K562 (cell line): Measurements from ENCODE around the gene ANXA4. TPM values are rescaled to one million over a fixed set of nuclear protein-coding genes. Genes with fewer than 3 reads are reported as not detected.
A peak's percentile ranks its signal among the peaks of the same experiment; 100 is the strongest.

ENCODE experiments used
- ATAC-seq: fragments of 200-7000 bp; cut with Tn5 transposase; 3 replicates; pipeline ENCODE4 v1.9.1; 2020; ENCODE audit warnings: moderate library complexity
- BruUV-seq: library from RNA; stranded (reverse); fragments of 400-500 nt; replicated peaks from 2 replicates; lab custom pipeline; 2021; lab: Mats Ljungman, UMichigan
- CTCF ChIA-PET: fragments of 300-600 bp; formaldehyde crosslinking; extraction: SDS; loops from one replicate; lab custom pipeline; 2021; ENCODE audit warnings: low intra/inter-chr PET ratio; lab: Yijun Ruan, JAX
- POLR2A ChIA-PET: fragments of 300-600, 350-650 bp; sonication (Branson Sonifier 250); formaldehyde crosslinking; extraction: SDS; loops from one replicate; lab custom pipeline; 2021; ENCODE audit warnings: antibody characterized with exemption, inconsistent platforms; lab: Yijun Ruan, JAX
- DNase-seq, 4 experiments: peaks; one replicate each; pipeline versions ENCODE4 v3.0.0 to v3.0.0-alpha.2; 2011 to 2018; ENCODE audit warnings: low spot score in 3 of 4, mixed read lengths in 3 of 4; ENCODE audit errors: extremely low read depth in 1 of 4
- FAIRE-seq: peaks from 2 replicates; lab custom pipeline; 2011; peaks lifted over from hg19 to GRCh38; lab: Jason Lieb, UNC
- H2AFZ ChIP-seq: 2 replicates; pipeline ENCODE4 v1.6.0; 2011; ENCODE audit warnings: low read depth, low read length, control low read depth, inconsistent platforms
- H3K27ac ChIP-seq: fragments of 200-600 bp; 3 replicates; pipeline ENCODE4 v1.8.0; 2011; ENCODE audit warnings: low read depth, mild to moderate bottlenecking, control low read depth, inconsistent platforms, low read length, moderate library complexity, mixed read lengths; ENCODE audit errors: extremely low read depth
- H3K27me3 ChIP-seq, 2 experiments: fragments of 300-600 bp in 1 of 2; 2 replicates in 1 of 2; 3 replicates in 1 of 2; pipeline versions ENCODE4 v1.6.0 to v1.8.0; 2011; ENCODE audit warnings: inconsistent platforms in 2 of 2, low read length in 2 of 2, mild to moderate bottlenecking in 1 of 2, mixed read lengths in 1 of 2, moderate library complexity in 1 of 2; ENCODE audit not compliant: control insufficient read depth in 2 of 2, insufficient read depth in 2 of 2
- H3K36me3 ChIP-seq: fragments of 300-600 bp; 3 replicates; pipeline ENCODE4 v1.8.0; 2011; ENCODE audit warnings: mild to moderate bottlenecking, low read length, inconsistent platforms; ENCODE audit not compliant: control insufficient read depth, insufficient read depth
- H3K4me1 ChIP-seq, 2 experiments: fragments of 200-600 bp in 1 of 2; replicated peaks in 1 of 2; 2 replicates in 1 of 2; 3 replicates in 1 of 2; pipeline versions ENCODE4 v1.5.1 to v1.8.0; 2011; ENCODE audit warnings: inconsistent platforms in 2 of 2, low read length in 2 of 2, mild to moderate bottlenecking in 1 of 2, mixed read lengths in 1 of 2, moderate library complexity in 1 of 2; ENCODE audit not compliant: control insufficient read depth in 2 of 2, insufficient read depth in 2 of 2
- H3K4me2 ChIP-seq: 2 replicates; pipeline ENCODE4 v1.6.1; 2011; ENCODE audit warnings: low read length, control low read depth, inconsistent platforms, mixed read lengths; ENCODE audit not compliant: insufficient read depth
- H3K4me3 ChIP-seq: fragments of 200-600 bp; sonication (generic), shearing (Covaris generic); 2 replicates; pipeline ENCODE4 v1.5.1; 2016; ENCODE audit warnings: control low read depth, inconsistent platforms
- H3K79me2 ChIP-seq: fragments of 200-600 bp; 3 replicates; pipeline ENCODE4 v1.8.0; 2011; ENCODE audit warnings: low read length, inconsistent platforms; ENCODE audit not compliant: control insufficient read depth, insufficient read depth
- H3K9ac ChIP-seq, 2 experiments: 2 replicates each; pipeline versions ENCODE4 v1.6.0 to v1.6.1; 2011; ENCODE audit warnings: low read depth in 2 of 2, low read length in 2 of 2, control low read depth in 1 of 2, inconsistent platforms in 1 of 2, mild to moderate bottlenecking in 1 of 2, mixed read lengths in 1 of 2; ENCODE audit not compliant: insufficient read depth in 1 of 2
- H3K9me1 ChIP-seq: one replicate; pipeline ENCODE4 v1.6.0; 2011; ENCODE audit warnings: inconsistent platforms, mild to moderate bottlenecking, low read length, moderate library complexity; ENCODE audit not compliant: control insufficient read depth, insufficient read depth
- H3K9me3 ChIP-seq: replicated peaks from 2 replicates; pipeline ENCODE4 v1.5.1; 2011; ENCODE audit warnings: low read depth, low read length, inconsistent platforms; ENCODE audit not compliant: control insufficient read depth, insufficient read depth
- H4K20me1 ChIP-seq: replicated peaks from 2 replicates; pipeline ENCODE4 v1.6.1; 2011; ENCODE audit warnings: low read length, inconsistent platforms, mixed read lengths; ENCODE audit not compliant: control insufficient read depth, insufficient read depth
- HSF4 ChIP-seq: fragments of 250-450 bp; sonication (Bioruptor Pico); IDR thresholded peaks from 2 replicates; pipeline ENCODE4 v2.1.2; 2022; ENCODE audit warnings: mild to moderate bottlenecking, moderate library complexity, borderline replicate concordance
- NR2F6 ChIP-seq: fragments of 450-650 bp; formaldehyde crosslinking; IDR thresholded peaks from 2 replicates; pipeline ENCODE4 v1.4.0; 2020; ENCODE audit warnings: mild to moderate bottlenecking
- POLR2H ChIP-seq: IDR thresholded peaks from 2 replicates; pipeline ENCODE4 v1.6.1; 2016; ENCODE audit warnings: missing genetic modification characterization, low read depth, mild to moderate bottlenecking, control low read depth, missing compliant biosample characterization, moderate library complexity
- TBP ChIP-seq: optimal IDR thresholded peaks from 2 replicates; pipeline ENCODE3; 2011; ENCODE audit warnings: low read depth, low read length, improper control_type of control experiment
- ZFP1 ChIP-seq: fragments of 450-650 bp; formaldehyde crosslinking; IDR thresholded peaks from 2 replicates; pipeline ENCODE4 v1.4.0; 2020; ENCODE audit warnings: mild to moderate bottlenecking, mixed read lengths
- ZNF134 ChIP-seq: fragments of 250-450 bp; sonication (Bioruptor Pico); conservative IDR thresholded peaks from 2 replicates; pipeline ENCODE4 v1.4.0; 2020
- WGBS: fragments of 100-300 bp; shearing (Covaris generic); methylation state at CpG from one replicate; pipeline ENCODE4 v1.1.6; 2016; ENCODE audit warnings: low coverage, mixed read lengths; ENCODE audit not compliant: insufficient coverage; ENCODE audit errors: missing lambda C conversion rate; 5-methylcytosine and 5-hydroxymethylcytosine counted together
- in situ Hi-C: fragments of 300-500 bp; cut with MboI; formaldehyde crosslinking; loops from 4 replicates; pipeline ENCODE4 v1.15.0; 2018; ENCODE audit warnings: inconsistent platforms, mixed read lengths
- intact Hi-C: fragments of 100-400 bp; cut with micrococcal nuclease; formaldehyde crosslinking; loops from 2 replicates; pipeline ENCODE4 v1.14.2; 2022
- polyA plus RNA-seq, 8 experiments: library from polyadenylated mRNA; depleted of rRNA in 4 of 8; stranded (reverse) in 5 of 8; unstranded in 3 of 8; fragments of >200 nt; fragmentation: Nextera tagmentation in 2 of 8; fragmentation: Illumina TruSeq in 1 of 8; extraction: Ambion mirVana in 2 of 8; extraction: Trizol in 1 of 8; gene quantifications; 2 replicates each; pipeline versions ENCODE4 v1.2.1 to v1.2.3, GENCODE V29; 2011 to 2014; ENCODE audit warnings: inconsistent platforms in 1 of 8, missing spikeins in 1 of 8
- total RNA-seq, 7 experiments: library from RNA; depleted of rRNA in 6 of 7; stranded (reverse); fragments of >200 nt in 6 of 7; fragmentation: Illumina TruSeq in 2 of 7; extraction: Trizol in 2 of 7; gene quantifications; 2 replicates each; pipeline versions ENCODE4 v1.2.1 to v1.2.3, GENCODE V29; 2011 to 2021; ENCODE audit warnings: low replicate concordance in 1 of 7
- TF ChIP-seq, protein P1 (sequence below): fragments of 250-450 bp; sonication (Bioruptor Pico); IDR thresholded peaks from 2 replicates; pipeline ENCODE4 v1.6.1; 2021; ENCODE audit warnings: mild to moderate bottlenecking
- TF ChIP-seq, protein P2 (sequence below): sonication (generic); formaldehyde crosslinking; IDR thresholded peaks from 2 replicates; pipeline ENCODE4 v1.8.1; 2023; ENCODE audit warnings: mild to moderate bottlenecking, missing genetic modification reagents

Gene ANXA4
- total and polyA plus RNA-seq, 9 of the 15 experiments (the other 6 are each of a cell fraction or from before 2014, with no cell fraction given): 3.4 to 13.6 (median 11.6) TPM

DNA sequence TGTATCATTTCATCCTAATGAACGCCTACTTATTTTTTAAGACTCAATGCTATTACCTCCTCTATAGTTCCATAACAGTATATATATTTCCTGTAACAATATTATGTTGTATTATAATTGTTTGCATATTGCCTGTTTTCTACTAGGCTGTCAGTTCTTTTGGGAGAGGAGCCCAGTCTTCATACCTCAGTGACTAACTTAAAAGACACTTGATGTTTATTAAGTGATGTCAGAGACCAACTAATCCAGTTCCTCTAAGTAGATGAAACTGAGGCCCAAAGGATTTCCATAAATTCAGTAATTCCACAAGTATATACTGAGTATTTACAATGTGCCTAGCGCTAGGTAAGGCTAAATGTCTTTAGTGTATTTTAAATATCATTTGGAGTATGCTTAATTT lies 49.5 kb upstream of the ANXA4 start (continued):
- TF ChIP-seq, protein P1, sequence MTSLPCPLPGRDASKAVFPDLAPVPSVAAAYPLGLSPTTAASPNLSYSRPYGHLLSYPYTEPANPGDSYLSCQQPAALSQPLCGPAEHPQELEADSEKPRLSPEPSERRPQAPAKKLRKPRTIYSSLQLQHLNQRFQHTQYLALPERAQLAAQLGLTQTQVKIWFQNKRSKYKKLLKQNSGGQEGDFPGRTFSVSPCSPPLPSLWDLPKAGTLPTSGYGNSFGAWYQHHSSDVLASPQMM (CRISPR knock-in tag): no peak
- TF ChIP-seq, protein P2, sequence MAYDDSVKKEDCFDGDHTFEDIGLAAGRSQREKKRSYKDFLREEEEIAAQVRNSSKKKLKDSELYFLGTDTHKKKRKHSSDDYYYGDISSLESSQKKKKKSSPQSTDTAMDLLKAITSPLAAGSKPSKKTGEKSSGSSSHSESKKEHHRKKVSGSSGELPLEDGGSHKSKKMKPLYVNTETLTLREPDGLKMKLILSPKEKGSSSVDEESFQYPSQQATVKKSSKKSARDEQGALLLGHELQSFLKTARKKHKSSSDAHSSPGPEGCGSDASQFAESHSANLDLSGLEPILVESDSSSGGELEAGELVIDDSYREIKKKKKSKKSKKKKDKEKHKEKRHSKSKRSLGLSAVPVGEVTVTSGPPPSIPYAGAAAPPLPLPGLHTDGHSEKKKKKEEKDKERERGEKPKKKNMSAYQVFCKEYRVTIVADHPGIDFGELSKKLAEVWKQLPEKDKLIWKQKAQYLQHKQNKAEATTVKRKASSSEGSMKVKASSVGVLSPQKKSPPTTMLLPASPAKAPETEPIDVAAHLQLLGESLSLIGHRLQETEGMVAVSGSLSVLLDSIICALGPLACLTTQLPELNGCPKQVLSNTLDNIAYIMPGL (CRISPR knock-in tag): no peak

DNA sequence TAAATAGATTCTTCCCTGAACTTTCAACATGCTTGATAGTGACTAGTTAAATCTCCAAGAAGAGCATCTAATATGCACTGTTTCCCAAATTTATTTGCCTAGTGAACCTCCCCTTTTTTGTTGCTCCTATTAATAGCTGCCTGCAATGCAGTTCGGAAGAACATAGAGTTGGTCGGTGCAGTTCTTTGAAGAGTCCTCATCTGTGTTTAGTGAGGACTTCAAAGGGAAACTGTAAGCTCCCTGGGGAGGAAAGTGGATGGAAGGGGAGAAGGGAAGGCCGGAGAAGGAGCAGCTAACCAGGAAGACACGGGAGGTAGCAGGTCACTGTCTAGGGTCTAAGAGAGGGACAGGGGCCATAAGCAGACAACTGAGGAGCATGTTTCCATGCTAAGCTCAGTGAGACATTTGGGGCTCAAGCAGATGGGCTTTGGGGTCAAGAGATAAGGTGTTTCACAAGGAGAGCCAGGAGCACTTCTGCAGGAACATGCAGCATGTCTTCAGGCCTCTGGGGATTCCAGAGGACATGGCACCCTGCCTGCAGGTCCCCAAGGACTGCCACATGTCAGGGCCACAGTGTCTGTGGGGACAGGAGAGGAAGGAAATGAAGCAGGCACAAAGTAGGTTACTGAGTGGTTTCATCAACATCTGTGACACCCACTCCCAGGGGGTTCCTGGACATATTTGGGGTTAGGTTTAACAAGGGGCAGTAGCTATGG lies 48.7 kb upstream of the ANXA4 start:
- Histone ChIP-seq H3K4me2 (no peak overlapping the region), H3K27me3 (peaks cover 0 to under 1% of the 10 kb centered on the region in 2 experiments; a peak in 1 of 5 replicates), H3K9me3 (no peaks in the 10 kb centered on the region), H3K4me3 (no peak overlapping the region), H3K9ac (peak overlapping the region in 1 of 2 experiments; percentile 77; a peak in 1 of 4 replicates), H3K27ac (no peak overlapping the region), H3K9me1 (no peaks in the 10 kb centered on the region), H3K79me2 (no peaks in the 10 kb centered on the region), H3K4me1 (no peaks in the 10 kb centered on the region; a peak in 1 of 5 replicates), H3K36me3 (no peaks in the 10 kb centered on the region), H4K20me1 (no peaks in the 10 kb centered on the region), H2AFZ (peak overlapping the region; percentile 61)
- ATAC-seq (no peak), FAIRE-seq (no peak), DNase-seq (no peak)
- POLR2A ChIA-PET: interaction anchor here (0.6 to 0.8 kb wide), 2 partner anchors 15 to 196 kb away, joined by 3 read pairs; no protein-coding TSS in a partner anchor
- intact Hi-C loops: no loop called here
- no TSS peak for BruUV-seq
- TF ChIP-seq ZNF134 (CRISPR knock-in tag): no peak
- TF ChIP-seq HSF4 (CRISPR knock-in tag): no peak
- TF ChIP-seq ZFP1 (CRISPR knock-in tag): no peak
- no peak for TF ChIP-seq TBP
- TF ChIP-seq POLR2H (tag): no peak
- TF ChIP-seq NR2F6 (CRISPR knock-in tag): no peak
- in situ Hi-C loops: no loop called here
- CTCF ChIA-PET: no interaction called here
- 34% methylated on average over 4 of the region's 4 CpGs for WGBS
